Measurements from ENCODE around the gene RBM14. TPM values are rescaled to one million over a fixed set of nuclear protein-coding genes. Genes with fewer than 3 reads are reported as not detected.

RBM14 gene
- total and polyA plus RNA-seq, 9 of the 15 experiments (the other 6 are each of a cell fraction or from before 2014, with no cell fraction given), result 5.5 to 131 (median 42.6) TPM

- no peak for TF ChIP-seq MAFK (IDR thresholded peaks at IDR 0.05; ENCODE audit: low read length)
- no peak for TF ChIP-seq NR2C2 (CRISPR knock-in tag; IDR thresholded peaks at IDR 0.05)
- TF ChIP-seq NR2C2 (tag; IDR thresholded peaks at IDR 0.05), result peak; percentile 5; the same call in 1 of the 2 replicates
- TF ChIP-seq ARID4B (CRISPR knock-in tag; IDR thresholded peaks at IDR 0.05), result peak; percentile 72; the same call in 1 of the 2 replicates
- TF ChIP-seq, protein P1, sequence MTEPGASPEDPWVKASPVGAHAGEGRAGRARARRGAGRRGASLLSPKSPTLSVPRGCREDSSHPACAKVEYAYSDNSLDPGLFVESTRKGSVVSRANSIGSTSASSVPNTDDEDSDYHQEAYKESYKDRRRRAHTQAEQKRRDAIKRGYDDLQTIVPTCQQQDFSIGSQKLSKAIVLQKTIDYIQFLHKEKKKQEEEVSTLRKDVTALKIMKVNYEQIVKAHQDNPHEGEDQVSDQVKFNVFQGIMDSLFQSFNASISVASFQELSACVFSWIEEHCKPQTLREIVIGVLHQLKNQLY (CRISPR knock-in tag; conservative IDR thresholded peaks at IDR 0.05), result peak in 1 of 2 experiments; percentile 22; a peak in 1 of 4 replicates
- 0 out of 2 replicates have a peak, but pooled peaks have one; percentile 34 for TF ChIP-seq POLR2AphosphoS5 (IDR thresholded peaks at IDR 0.05; ENCODE audit: control insufficient read depth, insufficient read depth, low read depth, low read length)
- 0 out of 2 replicates have a peak, but pooled peaks have one; percentile 3 for TF ChIP-seq ZNF197 (CRISPR knock-in tag; IDR thresholded peaks at IDR 0.05; ENCODE audit: low read depth)
- TF ChIP-seq RBM22 (IDR thresholded peaks at IDR 0.05; ENCODE audit: low read depth, low read length, poor library complexity, severe bottlenecking), result peak; percentile 70
- TF ChIP-seq CBX1 (IDR thresholded peaks at IDR 0.05; ENCODE audit: low read depth), result 0 out of 2 replicates have a peak, but pooled peaks have one; percentile 2
- peak; percentile 49 for TF ChIP-seq GABPA (tag; conservative IDR thresholded peaks at IDR 0.05; ENCODE audit: low read depth)
- TF ChIP-seq EP300 (IDR thresholded peaks at IDR 0.05; ENCODE audit: low read length), result no peak
- TF ChIP-seq SIX5 (IDR thresholded peaks at IDR 0.05; ENCODE audit: borderline replicate concordance in 1 of 2, insufficient read depth in 1 of 2, low read depth in 1 of 2, low read length in 2 of 2), result no peak
- 0 out of 2 replicates have a peak, but pooled peaks have one; percentile 3 for TF ChIP-seq FOSL1 (tag; conservative IDR thresholded peaks at IDR 0.05)
- peak; percentile 89 for TF ChIP-seq SAP30 (IDR thresholded peaks at IDR 0.05; ENCODE audit: borderline replicate concordance, insufficient read depth, low read depth, low read length, poor library complexity, severe bottlenecking)
- peak; percentile 8; the same call in 1 of the 2 replicates for TF ChIP-seq NKRF (IDR thresholded peaks at IDR 0.05; ENCODE audit: borderline replicate concordance)
- TF ChIP-seq STAG1 (CRISPR knock-in tag; IDR thresholded peaks at IDR 0.05; ENCODE audit: borderline replicate concordance), result no peak
- no peak for TF ChIP-seq CBFA2T2 (conservative IDR thresholded peaks at IDR 0.05)
- no peak for TF ChIP-seq ARID1B (IDR thresholded peaks at IDR 0.05)
- TF ChIP-seq RAD21 (CRISPR knock-in tag; conservative IDR thresholded peaks at IDR 0.05 in 1 of 2, IDR thresholded peaks at IDR 0.05 in 1 of 2), result 0 out of 4 replicates have a peak, but pooled peaks of 1 of the 2 experiments have one; percentile 1
Measured at GRCh38 chr11:66617155-66617834, 865 bp downstream of the RBM14 start (continued).

Measured in K562 (cell line).